Stimulated activated CD4-positive, alpha-beta T cell treated with anti-CD3 and anti-CD28 coated beads, TNF-alpha, amount 100 ng/mL, for 48 hours (primary cell): ENCODE data around the gene MTMR12.
"Not testable (repeated sequence)": the region's sequence is repeated elsewhere in the genome, so short reads cannot be mapped to it uniquely, and the experiment has no call there.

Experiments used
- DNase-seq, 3 donors: peaks; one replicate each; pipeline ENCODE4 v3.0.0-alpha.2; 2020; ENCODE audit warnings: low read depth in 3 of 3

The MTMR12 gene

GRCh38 chr5:32299059-32299677 lies 13.6 kb downstream of the MTMR12 start:
- no peak for DNase-seq

GRCh38 chr5:32298059-32298415 lies 14.7 kb downstream of the MTMR12 start:
- DNase-seq, result no peak

GRCh38 chr5:32297181-32298058 lies 15.3 kb downstream of the MTMR12 start:
- no peak for DNase-seq

- not testable (repeated sequence) for DNase-seq
Observed at GRCh38 chr5:32295966-32296772, 16.6 kb downstream of the MTMR12 start.

- DNase-seq, result no peak
Observed at GRCh38 chr5:32291591-32291990, 21.1 kb downstream of the MTMR12 start.

- no peak for DNase-seq
Observed at GRCh38 chr5:32290922-32291321, 21.8 kb downstream of the MTMR12 start.

- not testable (repeated sequence) for DNase-seq
Observed at GRCh38 chr5:32290501-32290900, 22.2 kb downstream of the MTMR12 start.

GRCh38 chr5:32289986-32290385 lies 22.8 kb downstream of the MTMR12 start:
- not testable (repeated sequence) for DNase-seq

- not testable (repeated sequence) for DNase-seq
Observed at GRCh38 chr5:32288135-32288534, 24.6 kb downstream of the MTMR12 start.

- not testable (repeated sequence) for DNase-seq
Observed at GRCh38 chr5:32287525-32287924, 25.2 kb downstream of the MTMR12 start.

GRCh38 chr5:32285510-32286138 lies 27.1 kb downstream of the MTMR12 start:
- no peak for DNase-seq

- peak in 1 of 3 donors; percentile 14 for DNase-seq
Observed at GRCh38 chr5:32283539-32284377, 29.0 kb downstream of the MTMR12 start.

GRCh38 chr5:32283061-32283460 lies 29.7 kb downstream of the MTMR12 start:
- no peak for DNase-seq

- DNase-seq, result no peak
Observed at GRCh38 chr5:32282633-32283032, 30.1 kb downstream of the MTMR12 start.

- DNase-seq, result not testable (repeated sequence)
Observed at GRCh38 chr5:32281378-32282133, 31.2 kb downstream of the MTMR12 start.

GRCh38 chr5:32280656-32281081 lies 32.1 kb downstream of the MTMR12 start:
- peak in 1 of 3 donors; percentile 8 for DNase-seq

- no peak for DNase-seq
Observed at GRCh38 chr5:32279786-32280185, 33.0 kb downstream of the MTMR12 start.

- DNase-seq, result no peak
Observed at GRCh38 chr5:32279223-32279622, 33.5 kb downstream of the MTMR12 start.

GRCh38 chr5:32278406-32278805 lies 34.3 kb downstream of the MTMR12 start:
- DNase-seq, result no peak

GRCh38 chr5:32277798-32278197 lies 34.9 kb downstream of the MTMR12 start:
- no peak for DNase-seq
